Omental fat pad (tissue), 4 donors: Measurements from ENCODE around the gene NSL1. TPM values are rescaled to one million over a fixed set of nuclear protein-coding genes. Genes with fewer than 3 reads are reported as not detected.

Source experiments
- ATAC-seq: fragments of 150-250 bp; one replicate; pipeline ENCODE4 v1.9.1; 2016; ENCODE audit warnings: mild to moderate bottlenecking, moderate library complexity; ENCODE audit not compliant: low FRiP score
- DNase-seq: peaks from one replicate; pipeline ENCODE4 v3.0.0-alpha.2; 2019; ENCODE audit warnings: low spot score
- total RNA-seq, 4 donors: library from RNA; depleted of rRNA; stranded (reverse); fragments of >200 nt; gene quantifications; one replicate each; pipeline ENCODE4 v1.1.0, GENCODE V29; 2016
- TF ChIP-seq, protein P1 (sequence below), 3 donors: fragments of 450-650 bp; IDR thresholded peaks; one replicate each; pipeline ENCODE4 v1.5.1; 2016 to 2017; ENCODE audit warnings: antibody characterized with exemption in 3 of 3, mild to moderate bottlenecking in 3 of 3, moderate library complexity in 2 of 3

Gene NSL1
- total RNA-seq, 4 donors from 2014 or later = 17.8 to 32.2 (median 27.3) TPM

GRCh38 chr1:212686069-212686468 is 105.5 kb downstream of the NSL1 start:
- no peak for DNase-seq
- TF ChIP-seq, protein P1, sequence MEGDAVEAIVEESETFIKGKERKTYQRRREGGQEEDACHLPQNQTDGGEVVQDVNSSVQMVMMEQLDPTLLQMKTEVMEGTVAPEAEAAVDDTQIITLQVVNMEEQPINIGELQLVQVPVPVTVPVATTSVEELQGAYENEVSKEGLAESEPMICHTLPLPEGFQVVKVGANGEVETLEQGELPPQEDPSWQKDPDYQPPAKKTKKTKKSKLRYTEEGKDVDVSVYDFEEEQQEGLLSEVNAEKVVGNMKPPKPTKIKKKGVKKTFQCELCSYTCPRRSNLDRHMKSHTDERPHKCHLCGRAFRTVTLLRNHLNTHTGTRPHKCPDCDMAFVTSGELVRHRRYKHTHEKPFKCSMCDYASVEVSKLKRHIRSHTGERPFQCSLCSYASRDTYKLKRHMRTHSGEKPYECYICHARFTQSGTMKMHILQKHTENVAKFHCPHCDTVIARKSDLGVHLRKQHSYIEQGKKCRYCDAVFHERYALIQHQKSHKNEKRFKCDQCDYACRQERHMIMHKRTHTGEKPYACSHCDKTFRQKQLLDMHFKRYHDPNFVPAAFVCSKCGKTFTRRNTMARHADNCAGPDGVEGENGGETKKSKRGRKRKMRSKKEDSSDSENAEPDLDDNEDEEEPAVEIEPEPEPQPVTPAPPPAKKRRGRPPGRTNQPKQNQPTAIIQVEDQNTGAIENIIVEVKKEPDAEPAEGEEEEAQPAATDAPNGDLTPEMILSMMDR (IDR thresholded peaks at IDR 0.05) = no peak
- ATAC-seq = no peak

- TF ChIP-seq, protein P1 (IDR thresholded peaks at IDR 0.05) = no peak
These were observed 106.1 kb downstream of the NSL1 start for GRCh38 chr1:212685429-212685828.

DNA sequence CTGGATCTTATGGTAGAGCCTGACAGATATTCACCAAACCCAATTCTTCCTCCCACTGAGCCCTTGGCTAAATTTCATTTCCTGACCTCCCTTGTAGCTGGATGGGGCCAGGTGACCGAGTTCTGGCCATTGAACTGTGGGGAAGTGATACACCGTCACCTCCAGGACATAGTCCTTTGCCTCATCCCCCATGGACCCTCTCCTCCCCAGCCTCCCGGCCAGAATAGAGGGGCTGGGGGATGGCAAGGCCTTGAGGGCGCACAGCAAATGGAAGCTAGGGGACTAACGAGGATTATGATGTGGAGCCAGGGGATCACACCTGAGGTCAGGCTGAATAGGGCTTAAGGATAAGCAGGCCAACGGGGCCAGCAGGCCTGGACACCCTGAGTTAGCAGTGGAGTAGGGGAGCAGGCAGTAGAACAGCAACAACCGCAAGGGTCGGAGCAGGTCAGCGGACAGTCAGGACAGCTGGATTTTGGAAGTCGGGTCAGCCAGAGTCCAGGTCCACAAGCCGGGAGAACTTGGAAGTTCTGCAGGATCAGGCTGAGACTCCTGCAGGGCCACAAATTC is 107.0 kb downstream of the NSL1 start:
- TF ChIP-seq, protein P1 (IDR thresholded peaks at IDR 0.05) = no peak
- no peak for DNase-seq
- no peak for ATAC-seq

More at GRCh38 chr1:212685429-212685828, 106.1 kb downstream of the NSL1 start:
- DNase-seq (no peak), ATAC-seq (no peak)

- ATAC-seq (no peak), DNase-seq (no peak)
- TF ChIP-seq, protein P1 (IDR thresholded peaks at IDR 0.05) = no peak
These were observed 107.5 kb downstream of the NSL1 start for GRCh38 chr1:212684076-212684475.

DNA sequence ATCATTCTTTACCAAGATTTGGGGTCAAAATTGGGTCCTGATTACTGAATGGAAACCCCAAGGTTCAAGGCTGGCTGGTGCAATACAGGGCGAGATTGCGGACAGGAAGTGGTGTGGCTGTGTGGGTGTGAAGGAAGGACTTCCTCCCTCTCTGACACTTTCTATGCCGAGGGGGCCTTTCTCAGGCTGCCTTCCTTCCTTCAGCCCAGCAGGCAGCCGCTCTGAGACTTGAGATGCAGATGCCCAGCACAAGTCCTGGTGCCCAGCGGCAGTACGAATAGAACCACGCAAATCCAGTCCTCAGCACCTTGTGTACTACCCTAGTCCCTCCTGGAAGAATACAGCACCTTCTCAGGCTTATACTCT is 108.2 kb downstream of the NSL1 start:
- TF ChIP-seq, protein P1 (IDR thresholded peaks at IDR 0.05) = no peak
- ATAC-seq (no peak), DNase-seq (no peak)

DNA sequence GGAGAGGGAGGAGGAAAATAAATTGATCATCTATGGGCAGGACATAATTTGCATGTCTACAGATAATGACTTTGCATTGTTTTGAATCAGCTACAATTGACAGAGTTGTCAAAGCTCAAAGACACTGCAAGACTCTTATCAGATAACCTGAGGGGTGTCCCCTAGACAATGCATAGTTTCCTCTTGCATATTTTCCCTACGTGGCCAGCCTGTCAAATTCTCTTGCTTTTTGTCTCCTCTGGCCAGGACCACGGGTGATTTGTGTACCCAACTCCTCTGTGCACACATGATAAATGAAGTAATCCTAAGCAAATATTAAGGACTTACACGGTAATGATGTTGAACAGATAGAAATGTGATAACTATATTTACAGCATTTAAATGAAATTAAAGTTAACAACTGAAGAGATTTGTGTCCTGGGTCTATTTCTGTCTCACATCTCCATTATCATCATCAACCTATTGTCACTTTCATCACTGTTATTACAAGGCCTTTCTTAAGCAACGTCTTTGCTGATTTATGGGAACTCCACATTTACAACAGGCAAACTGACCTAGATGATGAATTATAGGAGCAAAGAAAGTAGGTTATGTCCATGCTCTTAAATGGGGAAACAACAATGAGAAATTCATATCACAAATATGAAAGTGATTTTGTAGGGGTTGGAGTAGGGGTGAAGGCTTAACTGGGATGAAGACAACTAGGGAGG is 110.7 kb downstream of the NSL1 start:
- no peak for DNase-seq
- TF ChIP-seq, protein P1 (IDR thresholded peaks at IDR 0.05) = no peak
- no peak for ATAC-seq
